Activated gamma-delta T cell (primary cell): ENCODE results near the gene HES5.
"Not testable (repeated sequence)": the region's sequence is repeated elsewhere in the genome, so short reads cannot be mapped to it uniquely, and the experiment has no call there.

ENCODE experiments used
- DNase-seq: peaks from one replicate; lab custom pipeline; 2025; lab: John Stamatoyannopoulos, UW
- total RNA-seq, 2 donors: gene quantifications; one replicate each; lab custom pipeline; 2026; lab: John Stamatoyannopoulos, UW

HES5 gene
- total RNA-seq, result 0.15 to 0.17 reads per million in 2 donors

- no peak for DNase-seq
These were observed at the start of gene HES5 for GRCh38 chr1:2529784-2530512. Gene HES5 (minus strand): TSS chr1:2530263. CDS start chr1:2530164, 99 bp downstream.

DNA sequence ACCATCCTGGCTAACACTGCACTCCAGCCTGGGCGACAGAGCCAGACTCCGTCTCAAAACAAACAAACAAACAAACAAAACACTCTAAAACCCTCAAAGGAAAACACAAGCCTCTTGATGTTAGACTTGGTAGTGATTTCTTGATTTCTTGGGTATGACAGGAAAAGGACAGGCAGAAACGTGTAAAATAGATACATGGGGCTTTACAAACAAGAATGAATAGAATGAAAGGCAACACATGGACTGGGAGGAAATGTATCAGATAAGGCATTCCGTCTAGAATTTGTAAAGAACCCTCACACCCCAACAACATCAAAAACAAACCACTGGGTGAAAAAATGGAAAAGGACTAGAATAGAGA is 48.7 kb upstream of the HES5 start:
- DNase-seq, result no peak

GRCh38 chr1:2577565-2578075 is 47.6 kb upstream of the HES5 start:
- DNase-seq, result not testable (repeated sequence)

- no peak for DNase-seq
These were observed 46.0 kb upstream of the HES5 start for GRCh38 chr1:2575801-2576663.

GRCh38 chr1:2574350-2574749 is 44.3 kb upstream of the HES5 start:
- DNase-seq, result no peak

- no peak for DNase-seq
These were observed 43.3 kb upstream of the HES5 start for GRCh38 chr1:2573250-2573920.

- DNase-seq, result no peak
These were observed 41.3 kb upstream of the HES5 start for GRCh38 chr1:2571348-2571747.

- DNase-seq, result no peak
These were observed 40.3 kb upstream of the HES5 start for GRCh38 chr1:2570332-2570731.

DNA sequence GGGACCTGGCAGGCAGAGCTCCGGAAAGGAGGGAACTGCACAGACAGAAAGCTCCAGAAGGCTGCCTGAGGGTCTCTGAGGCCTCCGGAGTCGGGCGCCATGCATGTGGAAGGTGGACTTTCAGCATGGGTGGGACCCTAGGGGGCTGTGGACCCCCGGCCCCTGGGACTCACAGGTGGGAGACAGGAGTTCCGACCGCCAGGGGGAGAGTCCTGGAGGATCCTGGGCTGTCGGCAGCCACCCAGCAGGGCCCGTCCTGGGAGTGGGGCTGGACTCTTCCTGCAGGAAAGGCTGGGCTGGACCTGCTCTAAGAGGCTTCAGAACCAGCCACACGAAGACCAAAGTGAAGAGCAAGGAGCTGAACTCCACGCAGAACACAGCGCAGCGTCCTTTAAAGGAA is 39.6 kb upstream of the HES5 start:
- DNase-seq, result not testable (repeated sequence)

GRCh38 chr1:2569060-2569459 is 39.0 kb upstream of the HES5 start:
- no peak for DNase-seq

DNA sequence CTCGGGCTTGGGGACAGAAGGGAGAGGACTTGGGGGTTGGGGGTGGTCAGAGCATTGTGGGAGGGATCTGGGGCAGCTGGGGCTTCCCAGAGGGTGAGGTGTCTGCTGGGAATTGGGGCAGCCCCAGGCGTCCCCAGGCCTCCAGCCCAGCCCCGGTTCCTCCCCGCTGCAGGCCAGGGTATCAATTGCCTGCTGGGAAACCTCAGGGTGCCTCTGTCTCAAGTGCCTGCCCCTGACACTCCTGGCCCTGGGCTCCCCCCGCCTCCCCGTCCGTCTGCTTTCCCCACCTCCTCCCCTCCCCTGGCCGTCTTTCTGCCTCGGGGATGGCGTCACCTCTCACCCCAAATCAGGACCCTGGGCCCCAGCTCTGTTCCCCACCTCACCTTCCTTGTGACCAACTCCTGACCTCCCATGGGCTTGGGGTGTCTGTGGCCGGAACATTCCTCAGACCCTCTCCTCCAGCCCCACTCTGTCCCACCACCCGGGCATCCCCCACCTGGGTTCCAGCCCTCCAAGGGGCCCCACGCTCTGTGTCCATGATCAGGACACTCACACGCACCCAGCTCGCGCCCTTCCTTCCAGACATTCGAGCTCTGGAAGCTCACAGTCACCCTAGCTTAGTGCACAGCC is 38.2 kb upstream of the HES5 start:
- not testable (repeated sequence) for DNase-seq

DNA sequence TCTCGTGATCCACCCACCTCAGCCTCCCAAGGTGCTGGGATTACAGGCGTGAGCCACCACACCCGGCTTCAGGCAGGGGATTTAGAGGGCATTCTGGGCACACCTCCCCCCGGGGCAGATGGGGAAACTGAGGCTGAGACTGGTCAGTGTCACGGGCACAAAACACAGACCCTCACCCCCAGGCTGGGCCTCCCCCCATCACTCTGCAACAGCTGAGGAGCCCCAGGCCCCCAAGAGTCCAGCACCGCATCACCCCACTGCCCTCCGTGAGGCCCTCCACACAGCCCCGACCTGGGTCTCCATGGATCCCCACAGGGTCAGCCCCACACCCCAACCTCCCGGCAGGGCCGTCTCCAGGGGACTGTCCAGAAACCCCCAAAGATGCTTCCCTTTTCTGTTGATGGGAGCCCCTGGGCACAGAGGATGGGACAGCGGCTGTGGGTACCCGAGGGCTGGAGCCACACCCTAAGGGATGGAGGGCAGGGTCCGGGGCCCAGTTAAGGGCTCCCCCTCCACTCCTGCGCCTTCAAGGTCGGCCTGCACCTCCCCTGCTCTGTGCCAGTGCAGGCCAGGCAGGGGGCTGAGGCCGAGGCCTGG is 37.1 kb upstream of the HES5 start:
- no peak for DNase-seq

GRCh38 chr1:2566101-2567045 is 36.3 kb upstream of the HES5 start:
- DNase-seq, result no peak

GRCh38 chr1:2564815-2565374 is 34.8 kb upstream of the HES5 start:
- no peak for DNase-seq

GRCh38 chr1:2564006-2564814 is 34.1 kb upstream of the HES5 start:
- no peak for DNase-seq

DNA sequence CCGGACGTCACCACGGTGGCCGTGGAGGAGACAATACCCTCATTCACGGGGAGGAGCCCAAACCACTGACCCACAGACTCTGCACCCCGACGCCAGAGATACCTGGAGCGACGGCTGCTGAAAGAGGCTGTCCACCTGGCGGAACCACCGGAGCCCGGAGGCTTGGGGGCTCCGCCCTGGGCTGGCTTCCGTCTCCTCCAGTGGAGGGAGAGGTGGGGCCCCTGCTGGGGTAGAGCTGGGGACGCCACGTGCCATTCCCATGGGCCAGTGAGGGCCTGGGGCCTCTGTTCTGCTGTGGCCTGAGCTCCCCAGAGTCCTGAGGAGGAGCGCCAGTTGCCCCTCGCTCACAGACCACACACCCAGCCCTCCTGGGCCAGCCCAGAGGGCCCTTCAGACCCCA is 33.1 kb upstream of the HES5 start:
- DNase-seq, result no peak

GRCh38 chr1:2561898-2562895 is 32.1 kb upstream of the HES5 start:
- DNase-seq, result no peak

- DNase-seq, result no peak
These were observed 31.4 kb upstream of the HES5 start for GRCh38 chr1:2561446-2561845.
